NCI-H1436 (cell line): ENCODE data around the gene HPGDS.

ENCODE experiments used
- DNase-seq: peaks from one replicate; lab custom pipeline; 2025; lab: John Stamatoyannopoulos, UW

HPGDS gene

GRCh38 chr4:94251094-94251493 lies 91.5 kb downstream of the HPGDS start:
- no peak for DNase-seq
